Stimulated activated CD4-positive, alpha-beta T cell treated with anti-CD3 and anti-CD28 coated beads, TNF-alpha, amount 100 ng/mL, for 4 hours (primary cell): ENCODE data around the gene HES5.
A peak's percentile ranks its signal among the peaks of the same experiment; 100 is the strongest.
"Not testable (repeated sequence)": the region's sequence is repeated elsewhere in the genome, so short reads cannot be mapped to it uniquely, and the experiment has no call there.

Source experiments
- DNase-seq, 3 experiments: peaks; one replicate each; pipeline ENCODE4 v3.0.0-alpha.2; 2020; ENCODE audit warnings: low read depth in 3 of 3

Gene HES5

GRCh38 chr1:2560299-2561073, 30.4 kb upstream of the HES5 start:
- DNase-seq, result no peak

- no peak for DNase-seq
Observed at GRCh38 chr1:2559509-2560298, 29.6 kb upstream of the HES5 start.

GRCh38 chr1:2558861-2559260, 28.8 kb upstream of the HES5 start:
- no peak for DNase-seq

- DNase-seq, result no peak
Observed at GRCh38 chr1:2558420-2558819, 28.4 kb upstream of the HES5 start.

GRCh38 chr1:2557482-2558400, 27.7 kb upstream of the HES5 start:
- DNase-seq, result no peak

GRCh38 chr1:2556678-2557481, 26.8 kb upstream of the HES5 start:
- DNase-seq, result no peak

GRCh38 chr1:2556277-2556677, 26.2 kb upstream of the HES5 start, which contains the start of gene TNFRSF14:
Gene TNFRSF14 (plus strand): TSS chr1:2556371. CDS start chr1:2556665, 294 bp downstream.
- DNase-seq, result peak in 2 of 3 experiments; percentile 57 to 58

- peak in 1 of 3 experiments; percentile 43 for DNase-seq
Observed at GRCh38 chr1:2555634-2556276, 25.7 kb upstream of the HES5 start.

- DNase-seq, result no peak
Observed at GRCh38 chr1:2554621-2555387, 24.7 kb upstream of the HES5 start.

GRCh38 chr1:2553871-2554620, 24.0 kb upstream of the HES5 start:
- DNase-seq, result no peak

GRCh38 chr1:2553076-2553475, 23.0 kb upstream of the HES5 start:
- not testable (repeated sequence) for DNase-seq

GRCh38 chr1:2552189-2552588, 22.1 kb upstream of the HES5 start:
- DNase-seq, result no peak

GRCh38 chr1:2551544-2551943, 21.5 kb upstream of the HES5 start:
- DNase-seq, result not testable (repeated sequence)

GRCh38 chr1:2550309-2550861, 20.3 kb upstream of the HES5 start:
- not testable (repeated sequence) for DNase-seq

GRCh38 chr1:2549367-2550029, 19.4 kb upstream of the HES5 start:
- DNase-seq, result not testable (repeated sequence)

- peak; percentile 67 to 78 (median 68) for DNase-seq
Observed at GRCh38 chr1:2548068-2548589, 18.1 kb upstream of the HES5 start.

- DNase-seq, result no peak
Observed at GRCh38 chr1:2547210-2548067, 17.4 kb upstream of the HES5 start.
